ELR (cell line): Measurements from ENCODE around the gene KIAA1755.
A peak's percentile ranks its signal among the peaks of the same experiment; 100 is the strongest.
"Not testable (repeated sequence)": the region's sequence is repeated elsewhere in the genome, so short reads cannot be mapped to it uniquely, and the experiment has no call there.

Experiments used
- DNase-seq: peaks from one replicate; pipeline ENCODE4 v3.0.0-alpha.2; 2015; ENCODE audit warnings: low read depth

KIAA1755 gene

DNA sequence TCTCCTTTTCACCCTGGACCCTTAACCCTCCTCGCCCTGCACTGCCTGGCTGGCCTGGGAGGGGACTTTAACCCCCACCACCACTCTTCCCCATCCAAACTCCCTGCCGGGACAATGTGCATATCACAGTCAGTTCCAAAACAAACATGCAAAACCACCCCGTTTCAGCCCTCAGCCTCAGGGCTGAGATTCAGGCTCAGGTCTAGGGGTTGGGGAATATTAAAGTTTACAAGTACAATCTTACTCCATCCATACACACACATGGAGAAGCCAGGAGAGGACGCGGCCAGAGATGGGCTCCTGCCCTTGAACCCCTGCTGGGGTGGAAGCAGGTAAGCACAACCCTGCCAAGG, 534 bp downstream of the KIAA1755 start:
- DNase-seq: no peak

- DNase-seq: no peak
Measured at GRCh38 chr20:38258545-38259215, 1.9 kb downstream of the KIAA1755 start.

DNA sequence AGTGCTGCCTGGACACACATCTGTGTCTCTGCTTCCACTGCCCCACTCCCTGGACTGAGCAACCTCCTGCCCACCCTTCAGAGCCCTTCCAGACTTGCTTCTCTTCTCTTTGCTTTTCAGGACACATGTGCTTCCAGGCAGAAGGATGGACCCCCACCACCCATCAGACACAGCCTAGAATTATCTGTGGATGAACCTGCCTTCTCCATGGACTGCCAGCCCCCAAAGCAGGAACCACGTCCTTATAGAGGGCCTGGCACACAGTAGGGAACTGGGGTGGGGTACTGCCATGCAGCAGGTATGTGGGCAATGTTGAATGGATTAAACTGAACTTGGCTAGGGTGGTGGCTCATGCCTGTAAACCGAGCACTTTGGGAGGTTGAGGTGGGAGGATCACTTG, 3.6 kb downstream of the KIAA1755 start:
- DNase-seq: no peak

- no peak for DNase-seq
Measured at GRCh38 chr20:38256021-38256420, 4.5 kb downstream of the KIAA1755 start.

GRCh38 chr20:38255393-38255792, 5.1 kb downstream of the KIAA1755 start:
- DNase-seq: no peak

GRCh38 chr20:38254621-38255020, 5.9 kb downstream of the KIAA1755 start:
- DNase-seq: not testable (repeated sequence)

DNA sequence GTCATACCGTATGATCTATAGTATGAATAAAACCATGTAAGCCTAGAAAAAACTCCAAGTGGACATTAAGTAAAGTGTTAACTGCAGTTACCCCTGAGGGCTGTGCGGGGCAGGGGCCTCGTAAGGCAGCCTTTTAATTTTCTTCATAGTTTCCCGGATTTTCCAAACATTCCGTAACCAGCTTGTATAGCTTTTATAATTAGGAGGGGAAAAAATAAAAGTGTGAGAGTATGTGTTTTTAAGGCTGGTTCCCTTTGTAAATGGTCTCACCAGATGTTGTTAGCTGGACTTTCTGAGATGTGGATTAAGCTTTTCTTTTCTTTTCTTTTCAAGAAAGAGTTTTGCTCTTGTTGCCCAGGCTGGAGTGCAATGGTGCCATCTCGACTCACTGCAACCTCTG, 7.0 kb downstream of the KIAA1755 start:
- no peak for DNase-seq

- no peak for DNase-seq
Measured at GRCh38 chr20:38252292-38253288, 7.9 kb downstream of the KIAA1755 start.

GRCh38 chr20:38251441-38251840, 9.1 kb downstream of the KIAA1755 start:
- DNase-seq: not testable (repeated sequence)

- no peak for DNase-seq
Measured at GRCh38 chr20:38250609-38251008, 9.9 kb downstream of the KIAA1755 start.

DNA sequence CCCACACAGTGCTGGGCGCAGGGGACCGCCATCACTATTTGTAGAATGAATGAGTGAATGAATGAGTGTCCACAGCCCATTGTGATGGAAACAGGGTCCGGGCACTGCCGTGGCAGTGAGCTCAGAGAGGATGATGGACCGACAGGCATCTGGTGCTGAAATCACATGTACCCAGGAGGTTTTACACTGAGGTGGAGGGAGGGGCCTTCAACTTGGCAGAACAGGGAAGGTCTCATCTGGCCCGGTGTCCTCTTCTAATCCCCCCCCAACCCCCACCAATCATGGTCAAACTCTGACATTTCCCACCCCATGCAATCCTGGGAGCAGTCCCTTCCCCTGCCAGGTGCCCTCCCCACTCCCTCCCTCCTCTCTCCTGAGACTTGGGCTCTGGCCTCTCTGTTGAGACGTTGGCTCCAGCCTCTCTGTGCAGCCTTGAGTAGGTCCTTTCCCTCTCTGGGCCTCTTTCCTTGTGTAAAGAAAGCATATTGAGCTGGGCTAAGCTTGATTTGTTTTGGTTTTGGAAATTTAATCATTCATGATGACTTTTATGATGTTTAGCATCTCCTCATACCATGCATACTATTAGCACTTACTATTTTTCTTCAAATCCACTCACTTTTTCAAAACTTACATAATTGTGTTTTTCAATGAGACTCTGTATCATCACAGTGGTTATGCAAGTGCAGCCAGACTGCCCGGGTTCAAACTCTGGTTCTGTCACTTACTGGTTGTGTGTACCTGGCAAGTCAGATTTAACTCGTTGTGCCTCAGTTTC, 10.8 kb downstream of the KIAA1755 start:
- DNase-seq: no peak

- DNase-seq: no peak
Measured at GRCh38 chr20:38248133-38248532, 12.4 kb downstream of the KIAA1755 start.

DNA sequence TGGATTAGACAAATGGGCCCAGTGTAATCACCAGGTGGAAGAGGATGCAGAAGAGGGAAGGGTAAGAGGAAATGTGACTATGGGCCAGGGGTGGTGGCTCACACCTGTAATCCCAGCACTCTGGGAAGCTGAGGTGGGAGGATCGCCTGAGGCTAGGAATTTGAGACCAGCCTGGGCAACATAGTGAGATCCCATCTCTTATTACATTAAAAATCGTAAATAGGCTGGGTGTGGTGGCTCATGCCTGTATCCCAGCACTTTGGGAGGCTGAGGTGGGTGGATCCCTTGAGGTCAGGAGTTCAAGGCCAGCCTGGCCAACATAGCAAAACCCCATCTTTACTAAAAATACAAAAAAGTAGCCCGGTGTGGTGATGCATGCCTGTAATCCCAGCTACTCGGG, 12.8 kb downstream of the KIAA1755 start:
- not testable (repeated sequence) for DNase-seq

GRCh38 chr20:38247166-38247509, 13.4 kb downstream of the KIAA1755 start:
- DNase-seq: no peak

DNA sequence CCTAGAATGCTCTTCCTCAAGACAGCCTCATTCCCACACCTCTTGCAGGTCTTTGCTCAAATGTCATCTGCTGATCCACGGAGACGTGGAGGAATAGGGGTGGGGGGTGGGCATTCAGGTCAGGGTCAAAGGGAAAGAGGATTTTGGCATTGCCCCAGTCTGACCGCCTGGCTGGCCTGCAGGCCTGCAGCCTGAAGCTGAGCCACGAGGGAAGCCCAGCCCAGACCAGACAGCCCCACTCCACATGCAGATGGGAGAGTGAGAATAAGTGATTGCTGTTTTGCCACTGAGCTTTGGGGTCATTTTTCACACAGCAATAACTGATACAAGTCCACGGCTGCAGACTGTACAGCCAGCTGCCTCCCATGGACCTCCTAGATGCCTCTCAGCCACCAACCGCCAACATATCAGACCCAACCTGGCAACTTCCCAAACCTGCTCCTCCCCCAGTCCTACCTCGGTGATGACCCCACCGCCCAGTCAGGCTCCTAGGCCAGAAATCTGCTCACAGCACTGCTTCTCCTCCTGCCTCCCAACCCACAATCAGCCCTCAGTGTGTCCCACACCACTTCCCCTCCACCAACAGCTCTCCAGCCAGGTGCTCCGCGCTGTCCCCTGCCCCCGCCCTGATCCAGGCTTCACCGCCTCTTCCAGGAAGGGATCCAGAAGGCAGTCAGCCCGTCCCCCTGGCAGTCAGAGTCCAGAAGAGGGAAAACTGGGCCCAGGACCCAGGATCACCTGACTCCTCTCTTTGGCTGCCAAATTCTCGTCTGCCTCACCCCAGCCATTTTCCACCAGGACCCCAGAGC, 14.0 kb downstream of the KIAA1755 start:
- DNase-seq: no peak

- DNase-seq: no peak
Measured at GRCh38 chr20:38245753-38246152, 14.8 kb downstream of the KIAA1755 start.

DNA sequence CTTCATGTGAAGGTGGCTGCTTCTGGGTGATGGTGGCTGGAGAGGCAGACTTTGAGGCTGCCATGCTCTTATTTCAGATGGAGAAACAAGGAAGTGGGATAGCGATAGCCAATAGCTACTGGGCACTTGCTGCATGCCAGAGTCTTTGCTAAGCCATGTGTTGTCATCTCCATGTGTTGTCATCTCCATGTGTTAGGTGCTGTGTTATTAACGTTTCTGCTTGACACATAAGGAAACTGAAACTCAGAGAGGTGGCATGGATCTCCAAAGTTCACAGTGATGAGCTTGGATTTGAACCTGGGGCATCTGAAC, 16.9 kb downstream of the KIAA1755 start:
- DNase-seq: no peak

DNA sequence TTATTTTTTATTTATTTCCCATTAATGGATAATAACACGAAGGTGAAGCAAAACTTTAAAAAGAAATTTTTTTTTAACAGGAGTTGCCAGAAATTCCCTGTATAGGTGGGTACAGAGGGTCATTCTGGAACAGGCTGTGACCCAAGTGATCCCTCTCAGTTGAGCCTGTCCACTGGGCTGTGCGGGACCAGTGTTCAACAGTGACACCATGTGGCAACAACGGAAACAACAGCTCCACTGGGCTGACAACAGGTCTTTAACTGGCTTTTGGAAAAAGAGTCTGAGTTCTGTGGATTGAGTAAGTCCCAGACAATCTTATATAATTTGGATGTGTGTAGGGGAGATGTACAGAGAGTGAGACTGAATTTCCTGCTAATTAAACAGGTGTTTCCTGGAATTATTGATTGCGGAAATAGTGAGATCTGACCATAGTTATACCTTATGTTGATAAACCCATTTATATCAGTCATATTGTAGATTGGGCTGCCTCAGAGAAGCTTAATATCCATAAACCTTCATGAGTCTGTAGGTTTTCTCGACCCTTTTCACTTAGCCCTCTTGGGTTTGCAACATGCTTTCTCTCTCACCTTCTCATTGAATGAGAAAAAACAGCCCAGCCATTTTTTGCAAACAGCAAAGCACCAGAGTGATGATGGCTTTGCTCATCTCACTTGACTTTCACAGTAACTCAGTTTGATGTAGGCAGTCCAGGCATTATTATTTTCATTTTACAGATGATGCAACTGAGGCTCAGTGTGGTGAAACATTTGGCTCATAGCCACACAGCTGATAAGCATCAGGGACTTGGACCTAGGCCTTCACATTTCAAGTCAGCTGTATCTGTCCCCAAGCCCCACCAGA, 17.5 kb downstream of the KIAA1755 start:
- peak; percentile 58 for DNase-seq

- no peak for DNase-seq
Measured at GRCh38 chr20:38241201-38241600, 19.3 kb downstream of the KIAA1755 start.

- no peak for DNase-seq
Measured at GRCh38 chr20:38239441-38239840, 21.1 kb downstream of the KIAA1755 start.

- DNase-seq: no peak
Measured at GRCh38 chr20:38238829-38239228, 21.7 kb downstream of the KIAA1755 start.
